COLO668 (cell line): ENCODE results near the gene NAT14.

Source experiments
- DNase-seq: peaks from one replicate; lab custom pipeline; 2025; ENCODE audit not compliant: unreplicated experiment; lab: John Stamatoyannopoulos, UW

Gene NAT14

DNA sequence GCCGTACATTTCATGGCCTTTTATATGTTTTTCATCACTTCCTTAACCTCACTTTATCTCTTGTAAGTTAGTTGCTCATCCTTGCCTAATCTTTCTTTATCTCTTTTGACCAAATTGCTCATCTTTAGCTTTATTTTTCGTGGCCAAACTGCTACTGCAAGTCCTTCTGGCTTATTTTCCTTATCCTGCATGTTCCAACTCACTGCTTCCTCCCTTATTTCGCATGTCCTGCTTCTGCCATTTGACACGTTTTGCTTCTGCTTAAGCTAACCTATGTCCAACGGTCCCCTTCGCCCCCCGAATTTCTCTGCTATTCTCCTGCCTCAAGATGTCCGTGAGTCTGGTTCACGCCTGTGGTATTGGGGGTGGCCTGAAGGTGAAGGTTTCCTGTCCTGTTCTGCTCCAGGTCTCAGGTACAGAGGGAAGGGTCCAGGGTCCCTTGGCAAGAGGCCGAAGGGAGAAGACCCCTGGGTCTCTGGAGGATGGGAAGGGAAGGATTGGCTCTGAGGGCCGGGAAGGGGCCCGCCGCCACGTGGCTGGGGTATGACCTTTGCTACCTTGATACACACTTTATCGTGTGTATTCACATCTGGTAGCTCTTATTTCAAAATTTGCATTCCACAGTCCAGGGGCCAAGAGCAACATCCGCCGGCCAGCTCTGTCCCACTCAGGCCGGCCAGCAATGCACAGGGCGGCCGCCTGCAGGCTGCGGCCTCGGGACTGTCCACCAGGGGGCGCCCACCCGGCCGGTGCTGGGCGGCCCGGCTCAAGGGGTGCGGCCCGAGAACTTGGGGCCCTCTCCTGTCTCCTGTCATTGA lies 17.5 kb upstream of the NAT14 start:
- DNase-seq, result peak; percentile 43

DNA sequence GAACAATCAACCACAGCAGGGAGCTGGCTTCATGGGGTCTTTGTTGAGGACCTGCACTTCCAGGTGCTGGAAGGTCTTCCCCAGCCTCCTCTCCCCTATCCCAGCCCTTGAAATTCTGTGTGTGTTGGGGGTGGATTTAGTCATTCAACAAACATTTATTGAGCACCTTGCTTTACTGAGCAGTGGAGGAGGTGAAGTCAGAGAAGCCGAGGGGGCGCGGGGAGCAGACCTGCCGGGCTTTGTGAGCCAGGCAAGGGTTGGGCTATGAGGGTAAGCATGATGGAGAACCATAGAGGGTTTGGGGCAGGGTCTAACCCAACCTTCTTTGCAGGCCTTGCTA lies 17.0 kb upstream of the NAT14 start:
- DNase-seq, result no peak

DNA sequence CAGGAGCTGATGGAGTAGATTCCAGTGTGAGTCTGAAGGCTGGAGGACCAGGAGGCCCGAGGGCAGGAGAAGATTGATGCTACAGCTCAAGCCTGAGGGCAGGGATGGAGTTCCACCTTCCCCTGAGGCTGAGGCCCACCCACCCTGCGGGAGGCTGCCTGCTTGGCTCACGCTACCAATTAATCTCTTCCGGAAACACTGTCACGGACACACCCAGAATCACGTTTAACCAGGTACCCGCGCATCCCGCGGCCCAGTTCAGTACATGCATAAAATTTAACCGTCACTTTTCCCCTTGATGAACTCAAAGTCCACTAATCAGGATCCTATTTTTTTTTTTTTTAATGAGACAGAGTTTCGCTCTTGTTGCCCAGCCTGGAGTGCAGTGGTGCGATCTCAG lies 13.7 kb upstream of the NAT14 start:
- no peak for DNase-seq

GRCh38 chr19:55472463-55472862 lies 12.5 kb upstream of the NAT14 start:
- no peak for DNase-seq

DNA sequence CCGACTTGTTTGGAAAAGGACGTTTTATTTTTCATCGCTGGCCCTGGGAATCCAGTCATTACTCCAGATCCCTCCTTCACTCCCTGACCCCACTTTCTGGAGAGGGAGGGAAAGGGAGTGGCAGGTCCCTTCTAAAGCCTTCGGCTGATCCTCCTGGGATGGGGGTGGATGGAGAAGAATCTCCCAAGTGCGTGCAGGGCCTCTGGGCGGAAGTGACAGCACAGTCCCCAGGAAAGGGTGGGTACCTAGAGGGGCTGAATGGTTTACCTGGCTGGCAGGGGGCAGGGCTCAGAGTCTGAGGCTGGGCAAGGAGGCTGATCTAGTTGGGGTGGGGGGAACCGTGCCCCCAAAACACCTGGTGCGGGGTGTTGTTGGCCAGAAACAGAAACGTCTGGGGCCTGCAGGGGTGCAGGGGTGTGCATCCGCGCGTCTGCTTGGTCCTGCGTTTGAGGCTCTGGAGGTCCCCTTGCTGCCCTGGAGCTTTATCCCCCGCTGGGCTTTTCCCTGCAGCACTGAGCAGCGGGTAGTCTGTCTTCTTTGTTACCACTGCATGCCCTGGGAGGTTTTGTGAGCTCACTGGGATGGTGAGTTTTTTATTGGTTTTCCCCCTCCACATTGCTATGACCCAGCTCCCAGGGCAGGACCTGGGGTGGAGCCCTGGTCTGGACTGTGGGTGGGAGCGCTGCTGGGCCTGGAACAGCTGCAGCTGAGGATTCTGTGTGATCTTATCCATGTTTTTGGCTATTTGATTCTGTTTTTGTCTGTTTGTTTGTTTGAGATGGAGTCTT lies 11.6 kb upstream of the NAT14 start:
- DNase-seq, result no peak

DNA sequence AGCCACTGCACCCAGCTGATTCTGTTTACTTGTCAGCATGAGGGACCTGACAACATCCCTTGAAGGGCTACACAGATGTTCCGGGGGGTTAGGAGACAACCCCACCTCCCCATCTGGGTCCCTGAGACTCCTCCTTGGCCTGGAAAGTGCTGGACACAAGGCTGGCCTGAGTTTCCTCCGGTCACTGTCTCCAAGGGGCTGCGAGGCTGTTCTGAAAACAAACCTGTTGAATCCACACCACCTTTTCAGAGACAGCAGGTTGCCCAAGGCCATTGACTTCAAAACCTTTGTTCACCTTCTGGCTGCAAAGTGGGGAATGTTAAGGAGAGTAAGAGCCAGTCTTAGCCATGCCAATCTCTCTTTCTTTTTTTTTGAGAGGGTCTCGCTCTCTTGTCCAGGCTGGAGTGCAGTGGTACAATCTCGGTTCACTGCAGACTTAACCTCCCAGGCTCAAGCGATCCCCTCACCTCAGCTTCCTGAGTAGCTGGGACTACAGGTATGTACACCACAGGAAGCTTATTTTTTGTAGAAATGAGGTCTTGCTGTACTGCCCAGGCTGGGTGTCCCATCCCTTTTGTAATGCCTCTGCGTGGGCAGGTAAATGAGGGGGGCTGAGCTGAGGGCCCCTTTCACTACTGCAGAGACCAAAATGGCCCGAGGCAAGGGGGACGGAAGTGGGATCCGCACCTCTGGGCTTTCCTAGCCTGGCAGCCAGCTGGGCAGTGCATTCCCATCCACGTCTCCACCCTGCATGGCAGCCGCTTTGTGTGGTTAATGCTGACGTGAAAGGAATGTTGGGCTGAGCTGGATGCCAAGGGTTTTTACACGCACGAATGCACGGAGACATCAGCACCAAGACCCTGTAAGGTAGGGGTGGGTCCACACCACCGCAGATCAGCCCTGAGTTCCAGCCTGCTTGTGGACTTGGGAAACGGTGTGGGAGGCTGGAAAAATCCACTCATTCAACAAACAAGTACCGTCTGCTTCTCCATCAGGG lies 10.4 kb upstream of the NAT14 start:
- no peak for DNase-seq

DNA sequence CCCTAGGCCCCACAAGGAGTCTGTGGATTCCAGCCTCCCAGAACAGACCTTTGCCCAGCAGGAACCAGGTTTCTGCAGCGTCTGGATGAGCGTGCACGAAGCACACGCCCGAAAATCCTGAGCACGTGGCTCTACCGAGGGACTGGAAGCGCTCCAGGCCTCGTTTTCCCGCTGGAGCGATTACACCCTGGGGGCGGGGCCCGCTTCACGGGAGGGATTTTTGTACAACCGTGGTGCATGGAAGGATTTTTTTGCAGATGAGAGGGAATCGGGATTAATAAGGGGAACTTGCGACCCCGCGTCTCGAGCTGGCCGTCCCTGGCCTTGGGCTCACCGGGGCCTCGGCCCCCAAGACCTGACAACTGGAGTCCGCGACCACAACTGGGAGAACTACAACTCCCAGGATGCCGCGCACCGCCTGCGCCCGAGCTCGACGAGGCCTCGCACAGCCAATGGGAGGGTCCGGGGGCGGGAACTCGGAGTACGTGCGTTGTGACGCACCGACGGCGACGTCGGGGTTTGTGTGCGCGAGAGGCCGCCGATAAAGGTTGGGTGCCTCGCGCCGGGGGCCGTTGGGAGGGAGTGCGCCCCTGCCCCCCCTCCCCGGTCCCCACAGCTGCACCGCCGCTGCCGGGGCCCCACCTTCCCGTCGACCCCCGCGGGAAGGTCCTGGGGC lies 8.8 kb upstream of the NAT14 start, which contains the start of gene ZNF628:
TSS of gene ZNF628 (plus strand) at position 518 of the 676 bp plus-strand sequence. CDS start 3,294 bp downstream, outside the sequence.
- peak; percentile 98 for DNase-seq

DNA sequence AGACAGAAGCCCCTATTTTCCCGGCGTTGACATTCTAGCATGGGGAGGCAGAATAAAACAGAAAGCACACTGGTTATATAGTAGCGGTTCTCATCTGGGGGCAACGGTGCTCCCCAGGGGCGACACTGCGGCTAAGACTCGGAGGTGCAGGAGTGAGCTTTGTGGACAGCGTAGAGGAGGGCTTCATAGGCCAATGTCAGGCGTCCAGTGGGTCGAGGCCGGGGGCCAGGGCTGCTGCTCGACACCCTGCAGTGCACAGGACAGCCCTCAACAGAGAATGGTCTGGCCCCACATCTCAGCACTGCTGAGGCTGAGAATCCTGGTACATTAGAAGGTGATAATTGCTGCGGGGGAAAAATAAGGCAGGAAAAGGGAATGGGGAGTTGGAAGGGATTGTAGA lies 7.1 kb upstream of the NAT14 start:
- DNase-seq, result no peak

DNA sequence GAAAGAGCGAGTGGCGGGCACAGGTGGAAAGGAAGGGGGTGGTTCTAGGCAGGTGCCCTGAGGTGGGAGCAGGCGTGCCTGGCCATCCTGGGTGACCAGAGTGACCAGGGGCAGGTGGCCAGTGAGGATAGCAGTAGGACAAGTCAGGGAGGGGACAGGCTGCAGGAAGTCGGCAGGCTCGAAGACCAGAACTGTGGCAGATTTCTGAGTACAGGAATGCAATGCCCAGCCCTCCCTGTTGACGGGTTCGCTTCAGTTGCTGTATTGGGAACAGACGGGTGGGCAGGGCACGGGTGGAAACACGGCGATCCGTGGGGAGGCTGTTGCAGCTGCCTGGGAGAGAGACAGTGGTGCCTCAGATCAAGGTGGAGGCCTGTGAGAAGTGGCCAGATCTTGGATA lies 6.6 kb upstream of the NAT14 start:
- DNase-seq, result no peak

GRCh38 chr19:55479045-55479444 lies 5.9 kb upstream of the NAT14 start:
- no peak for DNase-seq

DNA sequence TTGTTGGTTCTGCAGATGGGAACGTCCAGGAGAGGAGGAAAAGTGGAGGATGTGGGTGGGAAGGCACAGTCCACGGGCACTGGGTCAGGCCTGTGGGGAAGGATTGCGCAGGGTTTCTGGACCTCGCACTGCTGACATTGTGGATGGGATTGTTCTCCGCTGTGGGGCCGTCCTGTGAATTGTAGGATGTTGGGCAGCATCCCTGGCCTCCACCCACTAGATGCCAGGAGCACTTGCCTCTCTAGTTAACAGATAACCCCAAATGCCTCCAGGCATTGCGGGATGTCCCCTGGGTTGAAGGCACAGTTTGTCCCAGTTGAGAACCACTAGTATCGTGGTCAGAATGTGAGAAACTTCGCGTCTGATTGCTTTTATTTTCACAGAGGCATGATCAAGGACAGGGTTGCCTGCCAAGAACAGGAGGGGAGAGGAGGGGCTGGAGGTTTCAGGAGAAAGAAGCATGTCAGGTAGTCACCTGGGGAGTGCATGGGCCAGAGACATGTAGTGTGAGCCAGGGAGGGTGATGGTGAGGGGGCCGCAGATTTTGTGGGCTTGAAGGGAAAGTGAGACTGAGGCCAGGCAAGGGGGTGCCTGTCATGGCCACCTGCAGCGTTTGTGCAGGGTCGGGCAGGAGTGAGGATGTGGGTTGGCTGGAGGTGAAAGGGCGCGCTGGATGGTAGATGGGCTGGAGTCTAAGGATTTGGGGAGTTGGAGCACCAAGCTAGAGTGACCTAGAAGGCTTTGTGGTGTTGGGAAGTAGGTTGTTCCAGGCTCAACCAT lies 5.3 kb upstream of the NAT14 start:
- DNase-seq, result no peak

- DNase-seq, result no peak
Observed at GRCh38 chr19:55481148-55481793, 3.7 kb upstream of the NAT14 start.

DNA sequence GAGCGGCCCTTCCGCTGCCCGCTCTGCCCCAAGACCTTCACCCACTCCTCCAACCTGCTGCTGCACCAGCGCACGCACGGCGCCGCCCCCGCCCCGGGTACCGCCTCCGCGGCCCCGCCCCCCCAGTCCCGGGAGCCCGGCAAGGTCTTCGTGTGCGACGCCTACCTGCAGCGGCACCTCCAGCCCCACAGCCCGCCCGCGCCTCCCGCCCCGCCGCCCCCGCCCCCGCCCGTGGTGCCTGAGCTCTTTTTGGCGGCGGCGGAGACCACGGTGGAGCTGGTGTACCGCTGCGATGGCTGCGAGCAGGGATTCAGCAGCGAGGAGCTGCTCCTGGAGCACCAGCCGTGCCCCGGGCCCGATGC lies 3.2 kb upstream of the NAT14 start:
- DNase-seq, result no peak

DNA sequence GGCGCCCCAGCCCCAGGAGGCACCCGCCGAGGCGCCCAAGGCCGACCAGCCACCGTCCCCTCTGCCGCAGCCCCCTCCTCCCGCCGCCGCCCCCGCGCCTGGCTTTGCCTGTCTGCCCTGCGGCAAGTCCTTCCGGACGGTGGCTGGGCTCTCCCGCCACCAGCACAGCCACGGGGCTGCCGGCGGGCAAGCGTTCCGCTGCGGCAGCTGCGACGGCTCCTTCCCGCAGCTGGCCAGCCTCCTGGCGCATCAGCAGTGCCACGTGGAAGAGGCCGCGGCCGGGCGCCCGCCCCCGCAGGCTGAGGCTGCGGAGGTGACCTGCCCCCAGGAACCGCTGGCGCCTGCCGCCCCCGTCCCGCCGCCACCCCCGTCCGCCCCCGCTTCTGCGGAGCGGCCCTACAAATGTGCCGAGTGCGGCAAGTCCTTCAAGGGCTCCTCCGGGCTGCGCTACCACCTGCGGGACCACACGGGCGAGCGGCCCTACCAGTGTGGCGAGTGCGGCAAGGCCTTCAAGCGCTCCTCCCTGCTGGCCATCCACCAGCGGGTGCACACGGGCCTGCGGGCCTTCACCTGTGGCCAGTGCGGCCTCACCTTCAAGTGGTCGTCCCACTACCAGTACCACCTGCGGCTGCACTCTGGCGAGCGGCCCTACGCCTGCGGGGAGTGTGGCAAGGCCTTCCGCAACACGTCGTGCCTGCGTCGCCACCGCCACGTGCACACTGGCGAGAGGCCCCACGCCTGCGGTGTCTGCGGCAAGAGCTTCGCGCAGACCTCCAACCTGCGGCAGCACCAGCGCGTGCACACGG lies 2.6 kb upstream of the NAT14 start:
- no peak for DNase-seq

- DNase-seq, result no peak
Observed at GRCh38 chr19:55482967-55483705, 1.9 kb upstream of the NAT14 start.

GRCh38 chr19:55483706-55484592 lies 1.0 kb upstream of the NAT14 start:
- DNase-seq, result no peak

DNA sequence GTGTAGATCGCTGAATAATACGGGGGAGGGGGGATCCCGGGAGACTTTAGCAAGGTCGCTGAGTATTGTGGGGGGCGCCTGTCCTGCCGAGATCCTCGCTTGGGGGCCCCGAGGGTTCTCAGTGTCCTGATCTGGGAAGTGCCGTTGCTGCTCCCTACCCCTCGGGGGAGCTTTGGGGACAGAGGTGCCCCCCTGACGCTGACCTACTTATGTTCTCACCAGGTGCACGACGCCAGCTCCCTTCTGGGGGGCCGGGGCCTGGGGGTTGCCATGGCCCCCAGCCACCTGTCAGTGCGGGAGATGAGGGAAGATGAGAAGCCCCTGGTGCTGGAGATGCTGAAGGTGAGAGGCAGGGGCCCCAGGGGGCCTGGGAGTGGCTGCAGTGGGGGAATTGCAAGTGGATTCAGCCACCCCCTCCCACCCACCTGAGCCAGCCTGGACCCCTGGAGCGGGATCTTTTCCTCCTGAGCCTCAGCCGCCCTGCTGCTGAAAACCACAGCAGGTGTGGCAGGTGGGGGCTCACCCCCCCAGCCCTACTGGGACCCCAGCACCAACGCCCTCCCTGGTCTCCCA lies 537 bp downstream of the NAT14 start:
- no peak for DNase-seq
